Suprapubic skin (tissue), 4 donors: ENCODE data around the gene LPIN3. TPM values are rescaled to one million over a fixed set of nuclear protein-coding genes. Genes with fewer than 3 reads are reported as not detected.

ENCODE experiments used
- DNase-seq, 2 donors: peaks; one replicate each; pipeline ENCODE4 v3.0.0-alpha.2; 2019; ENCODE audit warnings: low spot score in 2 of 2
- H3K27ac ChIP-seq: fragments of 200-600 bp; sonication (generic); one replicate; pipeline ENCODE4 v1.5.1; 2019
- H3K27me3 ChIP-seq: fragments of 200-600 bp; sonication (generic); one replicate; pipeline ENCODE4 v1.5.1; 2019
- H3K36me3 ChIP-seq: fragments of 200-600 bp; sonication (generic); one replicate; pipeline ENCODE4 v1.5.1; 2019
- H3K4me1 ChIP-seq: fragments of 200-600 bp; sonication (generic); one replicate; pipeline ENCODE4 v1.5.1; 2019
- H3K4me3 ChIP-seq: fragments of 200-600 bp; sonication (generic); one replicate; pipeline ENCODE4 v1.5.1; 2019; ENCODE audit warnings: mild to moderate bottlenecking
- H3K9me3 ChIP-seq: fragments of 200-600 bp; sonication (generic); one replicate; pipeline ENCODE4 v1.5.1; 2019
- EP300 ChIP-seq: sonication (generic); formaldehyde crosslinking; IDR thresholded peaks from one replicate; pipeline ENCODE4 v1.6.1; 2017; ENCODE audit warnings: antibody characterized with exemption
- POLR2A ChIP-seq, 2 donors: fragments of 450-650 bp; IDR thresholded peaks; one replicate each; pipeline ENCODE4 v1.6.1; 2017; ENCODE audit warnings: antibody characterized with exemption in 2 of 2, mild to moderate bottlenecking in 2 of 2, moderate library complexity in 2 of 2
- POLR2AphosphoS5 ChIP-seq, 3 donors: sonication (generic); formaldehyde crosslinking; IDR thresholded peaks; one replicate each; pipeline ENCODE4 v1.6.1; 2017; ENCODE audit warnings: antibody characterized with exemption in 3 of 3
- WGBS: methylation state at CpG from one replicate; pipeline ENCODE4 v1.1.5; 2018; 5-methylcytosine and 5-hydroxymethylcytosine counted together
- total RNA-seq, 4 donors: library from RNA; depleted of rRNA; stranded (reverse); fragments of >200 nt; gene quantifications; one replicate each; pipeline ENCODE4 v1.1.0, GENCODE V29; 2016
- TF ChIP-seq, protein P1 (sequence below), 2 donors: fragments of 200-600 bp in 1 of 2; fragments of 450-650 bp in 1 of 2; sonication (generic) in 1 of 2; IDR thresholded peaks; one replicate each; pipeline ENCODE4 v1.5.1; 2016 to 2019; ENCODE audit warnings: antibody characterized with exemption in 2 of 2, mild to moderate bottlenecking in 1 of 2, moderate library complexity in 1 of 2

Gene LPIN3
- total RNA-seq, 4 donors from 2014 or later, result 74.6 to 213 (median 85.2) TPM

- no peak for TF ChIP-seq POLR2AphosphoS5 (IDR thresholded peaks at IDR 0.05)
- TF ChIP-seq, protein P1, sequence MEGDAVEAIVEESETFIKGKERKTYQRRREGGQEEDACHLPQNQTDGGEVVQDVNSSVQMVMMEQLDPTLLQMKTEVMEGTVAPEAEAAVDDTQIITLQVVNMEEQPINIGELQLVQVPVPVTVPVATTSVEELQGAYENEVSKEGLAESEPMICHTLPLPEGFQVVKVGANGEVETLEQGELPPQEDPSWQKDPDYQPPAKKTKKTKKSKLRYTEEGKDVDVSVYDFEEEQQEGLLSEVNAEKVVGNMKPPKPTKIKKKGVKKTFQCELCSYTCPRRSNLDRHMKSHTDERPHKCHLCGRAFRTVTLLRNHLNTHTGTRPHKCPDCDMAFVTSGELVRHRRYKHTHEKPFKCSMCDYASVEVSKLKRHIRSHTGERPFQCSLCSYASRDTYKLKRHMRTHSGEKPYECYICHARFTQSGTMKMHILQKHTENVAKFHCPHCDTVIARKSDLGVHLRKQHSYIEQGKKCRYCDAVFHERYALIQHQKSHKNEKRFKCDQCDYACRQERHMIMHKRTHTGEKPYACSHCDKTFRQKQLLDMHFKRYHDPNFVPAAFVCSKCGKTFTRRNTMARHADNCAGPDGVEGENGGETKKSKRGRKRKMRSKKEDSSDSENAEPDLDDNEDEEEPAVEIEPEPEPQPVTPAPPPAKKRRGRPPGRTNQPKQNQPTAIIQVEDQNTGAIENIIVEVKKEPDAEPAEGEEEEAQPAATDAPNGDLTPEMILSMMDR (IDR thresholded peaks at IDR 0.05), result no peak
- no peak for TF ChIP-seq POLR2A (IDR thresholded peaks at IDR 0.05)
- no peak for TF ChIP-seq EP300
- Histone ChIP-seq H3K4me1 (peaks cover 14% of the 10 kb centered on the region), H3K27ac (no peak overlapping the region), H3K4me3 (no peak overlapping the region), H3K9me3 (no peaks in the 10 kb centered on the region), H3K36me3 (peaks cover 5% of the 10 kb centered on the region), H3K27me3 (peaks cover 36% of the 10 kb centered on the region)
- WGBS, result 94% methylated on average over 13 of the region's 13 CpGs
- DNase-seq, result no peak
Observed at GRCh38 chr20:41364236-41364855, 23.7 kb downstream of the LPIN3 start.

DNA sequence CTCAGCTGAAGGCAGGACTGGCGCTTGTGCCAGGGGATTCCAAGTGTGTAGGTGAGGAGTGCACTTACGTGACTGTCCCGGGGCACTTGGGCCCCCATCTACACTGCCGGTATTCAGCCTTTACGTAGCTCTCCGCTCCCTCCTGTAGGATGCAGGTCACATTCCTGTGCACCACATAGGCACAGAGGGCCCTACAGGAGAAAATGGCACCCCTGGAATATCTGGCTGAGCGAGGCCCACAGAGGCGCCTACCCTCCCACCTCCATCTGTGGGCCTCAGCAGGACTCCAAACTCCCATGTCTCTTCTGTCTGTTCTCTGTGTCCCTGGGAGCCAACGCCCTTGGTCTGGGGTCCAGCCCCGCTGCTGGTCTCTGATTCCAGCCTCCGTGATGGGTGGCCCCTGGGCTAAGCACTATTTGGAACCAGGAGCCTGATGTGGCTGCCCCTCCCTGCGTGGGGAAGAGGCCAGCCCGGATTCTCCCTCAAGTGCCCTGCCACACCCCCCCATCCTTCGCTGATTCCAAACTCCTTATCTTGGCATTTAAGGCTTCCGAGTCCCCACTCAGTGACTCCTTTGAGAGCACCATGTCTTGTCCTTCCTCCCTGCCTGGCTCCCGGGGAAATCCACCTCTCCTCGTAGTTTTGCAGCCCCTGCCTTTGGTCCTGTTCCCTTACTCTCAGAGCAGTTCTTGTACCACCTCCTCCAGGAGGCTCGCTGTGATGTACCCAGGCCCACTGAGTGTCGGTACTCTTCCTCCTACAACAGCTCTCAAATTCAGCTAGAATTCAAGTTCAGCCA is 24.5 kb downstream of the LPIN3 start:
- Histone ChIP-seq H3K27me3 (peaks cover 36% of the 10 kb centered on the region), H3K9me3 (no peaks in the 10 kb centered on the region), H3K4me1 (peaks cover 14% of the 10 kb centered on the region), H3K36me3 (no peaks in the 10 kb centered on the region), H3K4me3 (peak overlapping the region; percentile 56), H3K27ac (no peak overlapping the region)
- WGBS, result 83% methylated on average over 16 of the region's 19 CpGs
- peak in 1 of 2 donors; percentile 47 for DNase-seq
- TF ChIP-seq EP300 (no peak), POLR2A (IDR thresholded peaks at IDR 0.05) (no peak), POLR2AphosphoS5 (IDR thresholded peaks at IDR 0.05) (no peak)
- TF ChIP-seq, protein P1 (IDR thresholded peaks at IDR 0.05), result no peak

- H3K9me3 ChIP-seq, result no peaks in the 10 kb centered on the region
- DNase-seq, result peak in 1 of 2 donors; percentile 57
- H3K4me3 ChIP-seq, result peak overlapping the region; percentile 56
- TF ChIP-seq EP300 (no peak), POLR2A (IDR thresholded peaks at IDR 0.05) (no peak), POLR2AphosphoS5 (IDR thresholded peaks at IDR 0.05) (no peak)
- TF ChIP-seq, protein P1 (IDR thresholded peaks at IDR 0.05), result no peak
- no peaks in the 10 kb centered on the region for H3K36me3 ChIP-seq
- no peak overlapping the region for H3K27ac ChIP-seq
- H3K4me1 ChIP-seq, result peaks cover 14% of the 10 kb centered on the region
- H3K27me3 ChIP-seq, result peaks cover 36% of the 10 kb centered on the region
- WGBS, result 14% methylated on average over 13 of the region's 76 CpGs
Observed at GRCh38 chr20:41365777-41366545, 25.3 kb downstream of the LPIN3 start.

- no peak for TF ChIP-seq POLR2A (IDR thresholded peaks at IDR 0.05)
- TF ChIP-seq, protein P1 (IDR thresholded peaks at IDR 0.05), result no peak
- no peak for TF ChIP-seq EP300
- TF ChIP-seq POLR2AphosphoS5 (IDR thresholded peaks at IDR 0.05), result no peak
- Histone ChIP-seq H3K27ac (no peak within 1 kb of the TSS), H3K27me3 (peaks cover 36% of the 10 kb centered on the region), H3K4me1 (peaks cover 14% of the 10 kb centered on the region), H3K4me3 (peak within 1 kb of the TSS; percentile 56), H3K9me3 (no peaks in the 10 kb centered on the region), H3K36me3 (no peaks in the 10 kb centered on the region)
- DNase-seq, result no peak
- 66% methylated on average over 7 of the region's 93 CpGs for WGBS
Observed at GRCh38 chr20:41366546-41367392, 26.1 kb downstream of the LPIN3 start, which contains the start of gene EMILIN3. EMILIN3 (minus strand) TSS chr20:41366818; CDS start chr20:41366634, 184 bp downstream.
